ENCODE data around the gene MSMO1.
"Not testable (repeated sequence)": the region's sequence is repeated elsewhere in the genome, so short reads cannot be mapped to it uniquely, and the experiment has no call there.

MSMO1 gene

DNA sequence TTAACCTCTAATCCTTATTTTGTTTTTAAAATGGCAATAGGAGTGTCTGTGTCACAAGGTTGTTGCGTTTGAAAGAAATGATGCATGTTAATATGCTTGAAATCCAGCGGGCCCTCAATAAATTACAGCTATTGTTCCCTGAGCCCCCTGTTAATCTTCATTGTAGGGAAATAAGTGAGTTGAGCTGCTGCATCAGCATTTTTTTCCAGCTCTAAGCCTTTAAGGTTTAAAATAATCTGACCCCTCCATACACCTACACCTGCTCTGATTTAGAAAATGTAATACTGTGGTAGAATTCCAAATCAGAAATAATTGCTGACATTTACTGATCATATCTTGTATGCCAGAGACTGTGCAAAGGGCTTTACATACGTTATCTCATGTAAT is 2.6 kb upstream of the MSMO1 start:
- no peak for DNase-seq (ENCODE audit: low read depth)

DNA sequence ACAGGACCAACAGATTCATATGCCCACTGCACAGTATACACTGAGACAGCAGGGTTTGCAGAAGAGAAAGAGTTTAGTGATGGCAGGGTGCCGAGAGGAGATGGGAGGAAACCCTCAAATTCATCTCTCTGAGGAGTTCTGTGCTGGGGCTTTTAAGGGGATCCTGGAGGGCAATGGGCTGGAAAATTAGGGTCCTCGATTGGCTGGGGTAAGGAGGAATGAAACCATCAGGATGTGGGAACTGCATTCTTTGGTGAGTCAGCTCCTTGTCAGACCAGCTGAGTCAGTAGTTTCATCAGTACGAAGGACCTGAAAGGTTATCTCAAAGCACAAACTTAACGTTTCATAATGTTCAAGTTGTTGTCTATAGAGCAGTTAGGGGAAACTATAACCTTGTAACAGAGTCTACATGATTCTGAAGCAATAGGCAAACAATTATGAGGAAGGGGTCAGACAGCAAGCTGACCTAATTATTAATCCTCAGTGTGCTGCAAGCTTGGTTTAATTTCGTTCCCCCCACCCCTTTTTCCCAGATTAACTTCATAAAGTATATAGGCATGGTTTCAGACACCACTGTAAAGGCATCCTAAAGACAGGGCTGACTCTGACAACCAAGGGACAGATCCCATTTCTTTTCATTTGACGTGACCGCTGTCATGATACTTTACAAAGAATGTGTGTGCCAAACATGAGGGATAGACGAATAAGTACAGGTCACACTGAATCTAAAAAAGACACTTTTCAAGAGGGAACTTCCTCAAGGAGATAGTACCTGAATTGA is 1.5 kb upstream of the MSMO1 start:
- DNase-seq (ENCODE audit: low read depth), result peak; percentile 52

DNA sequence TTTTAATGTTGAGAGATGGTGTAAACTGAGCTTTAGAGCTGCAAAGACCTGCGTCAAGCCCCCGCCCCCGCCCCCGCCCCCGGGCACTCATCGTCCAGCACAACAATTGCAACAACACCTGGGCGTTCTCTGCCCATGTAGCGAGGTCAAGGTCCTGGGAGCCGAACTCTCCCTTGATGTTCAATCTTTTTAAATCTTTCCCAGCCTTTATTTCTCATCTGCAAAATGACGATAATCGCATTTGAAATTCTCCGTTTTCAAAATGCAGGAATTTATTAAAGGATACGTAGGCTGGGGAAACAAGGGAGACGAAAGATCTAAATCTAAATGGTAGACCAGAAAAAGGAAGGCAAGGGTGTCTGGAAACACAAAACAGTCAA is 648 bp upstream of the MSMO1 start:
- DNase-seq (ENCODE audit: low read depth), result peak; percentile 36

DNA sequence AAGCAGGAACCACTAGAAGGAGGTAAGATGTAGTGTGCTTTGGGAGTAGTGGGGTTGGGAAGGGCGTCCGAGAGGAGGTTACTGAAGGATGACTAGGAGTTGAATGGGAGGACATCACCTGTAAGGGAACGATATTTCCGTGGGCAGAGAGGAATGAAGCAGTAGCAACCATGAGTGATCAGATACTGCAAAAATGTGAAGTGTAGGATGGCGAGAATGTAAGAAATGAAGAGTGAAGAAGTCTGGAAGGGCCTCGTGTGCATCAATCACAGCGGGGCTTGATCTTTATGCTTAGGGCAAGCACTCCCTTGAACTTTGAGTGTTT is 594 bp downstream of the MSMO1 start:
- DNase-seq (ENCODE audit: low read depth), result no peak

DNA sequence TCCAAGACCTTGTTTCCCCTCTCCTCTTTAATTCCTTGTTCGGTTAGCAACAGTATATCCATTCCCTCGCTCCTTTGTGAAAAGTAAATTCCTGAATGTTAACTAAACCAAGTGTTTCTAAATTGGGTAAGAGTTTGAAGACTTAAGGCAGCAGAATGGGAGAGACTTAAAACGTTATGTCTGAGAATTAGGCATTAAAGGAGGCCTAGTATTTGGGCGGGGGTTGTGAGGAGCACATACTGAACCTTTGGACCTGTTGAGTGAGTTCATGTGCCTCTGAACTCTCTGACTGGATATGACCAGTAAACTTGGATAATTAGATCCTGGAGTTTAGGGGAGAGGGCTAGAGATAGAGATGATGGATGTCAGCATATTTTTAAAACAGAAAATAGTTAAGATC is 1.2 kb downstream of the MSMO1 start:
- no peak for DNase-seq (ENCODE audit: low read depth)

DNA sequence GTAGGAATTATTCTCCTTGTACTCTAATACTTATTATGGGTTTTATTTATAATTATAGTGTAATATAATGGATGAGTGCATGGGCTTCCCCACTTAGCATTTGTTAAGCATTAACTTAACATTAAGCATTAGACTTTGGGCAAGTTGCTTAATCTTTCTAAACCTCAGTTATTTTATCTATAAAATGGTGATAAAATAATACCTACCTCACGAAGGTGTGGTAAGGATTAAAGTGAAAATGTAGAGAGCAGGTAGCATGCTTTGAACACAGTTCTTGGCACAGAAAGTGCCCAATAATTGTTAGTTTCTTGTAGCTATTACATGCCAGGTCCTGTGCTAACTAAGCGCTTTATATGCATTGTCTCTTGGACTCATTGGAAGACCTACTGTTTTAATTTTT is 2.6 kb downstream of the MSMO1 start:
- DNase-seq (ENCODE audit: low read depth), result no peak

DNA sequence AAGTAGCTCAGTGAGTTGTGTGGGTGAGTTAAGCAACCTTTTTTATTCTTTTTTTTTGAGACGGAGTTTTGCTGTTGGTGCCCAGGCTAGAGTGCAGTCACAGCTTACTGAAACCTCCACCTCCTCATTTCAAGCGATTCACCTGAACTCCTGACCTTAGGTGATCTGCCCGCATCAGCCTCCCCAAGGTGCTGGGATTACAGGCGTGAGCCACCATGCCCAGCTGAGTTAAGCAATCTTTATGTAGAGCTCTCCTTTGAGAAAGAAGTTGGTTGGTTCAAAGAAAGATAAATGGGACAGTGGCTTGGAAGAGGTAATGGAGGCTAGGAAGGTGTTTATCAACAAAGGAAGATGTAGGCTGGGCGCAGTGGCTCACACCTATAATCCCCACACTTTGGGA is 3.2 kb downstream of the MSMO1 start:
- no peak for DNase-seq (ENCODE audit: low read depth)

DNA sequence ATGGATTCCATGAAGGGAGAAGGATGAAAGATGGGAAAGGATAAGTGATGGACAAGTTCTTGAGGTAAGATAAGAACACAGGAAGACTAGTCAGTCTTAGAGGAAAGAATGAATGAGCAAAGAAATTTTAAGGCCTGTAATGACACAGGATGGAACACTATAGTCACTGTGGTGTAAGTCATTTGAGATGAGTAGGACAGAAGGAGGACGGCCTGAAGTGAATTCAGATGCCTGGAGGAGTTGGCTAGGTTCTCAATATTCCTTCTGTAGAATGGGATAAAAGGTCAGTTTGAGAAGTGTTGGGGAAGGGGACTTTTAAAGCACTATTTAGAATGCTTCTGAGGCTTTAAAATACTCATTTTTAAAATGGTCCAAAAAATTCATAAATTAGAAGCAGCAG is 3.9 kb downstream of the MSMO1 start:
- DNase-seq (ENCODE audit: low read depth), result no peak

DNA sequence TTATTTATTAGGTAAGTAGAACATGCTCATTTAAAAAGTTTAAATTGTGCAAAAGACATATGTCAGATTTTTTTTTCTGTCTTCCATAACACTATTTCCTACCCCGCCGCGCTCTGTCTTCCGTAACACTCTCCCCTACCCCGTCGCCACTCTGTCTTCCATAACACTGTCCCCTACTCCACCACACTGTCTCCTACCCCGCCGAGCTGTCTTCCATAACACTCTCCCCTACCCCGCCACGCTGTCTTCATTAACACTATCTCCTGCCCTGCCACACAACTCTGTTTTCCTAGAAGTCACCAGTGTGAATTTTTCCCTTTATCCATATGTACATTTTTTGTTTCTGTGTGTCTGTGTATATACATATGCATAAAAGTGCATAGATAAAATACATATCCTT is 4.4 kb downstream of the MSMO1 start:
- no peak for DNase-seq (ENCODE audit: low read depth)

DNA sequence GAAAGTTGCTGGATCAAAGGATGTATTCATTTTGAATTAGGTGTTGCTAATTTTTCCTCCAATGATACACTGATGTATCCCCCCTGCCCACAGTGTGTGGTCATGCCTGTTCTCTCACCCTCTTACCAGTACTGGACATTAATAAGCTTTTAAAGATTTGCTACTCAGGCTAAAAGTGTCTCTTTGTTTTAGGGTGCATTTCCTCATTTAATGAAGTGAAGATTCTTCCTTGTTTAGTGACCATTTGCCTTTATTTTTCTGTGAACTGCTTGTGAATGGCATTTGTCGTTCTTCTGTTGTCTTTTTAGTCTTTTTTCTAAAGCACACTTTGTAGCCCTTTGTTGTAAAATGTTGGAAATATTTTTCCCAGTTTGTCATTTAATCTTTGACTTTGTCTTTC is 5.0 kb downstream of the MSMO1 start:
- no peak for DNase-seq (ENCODE audit: low read depth)

DNA sequence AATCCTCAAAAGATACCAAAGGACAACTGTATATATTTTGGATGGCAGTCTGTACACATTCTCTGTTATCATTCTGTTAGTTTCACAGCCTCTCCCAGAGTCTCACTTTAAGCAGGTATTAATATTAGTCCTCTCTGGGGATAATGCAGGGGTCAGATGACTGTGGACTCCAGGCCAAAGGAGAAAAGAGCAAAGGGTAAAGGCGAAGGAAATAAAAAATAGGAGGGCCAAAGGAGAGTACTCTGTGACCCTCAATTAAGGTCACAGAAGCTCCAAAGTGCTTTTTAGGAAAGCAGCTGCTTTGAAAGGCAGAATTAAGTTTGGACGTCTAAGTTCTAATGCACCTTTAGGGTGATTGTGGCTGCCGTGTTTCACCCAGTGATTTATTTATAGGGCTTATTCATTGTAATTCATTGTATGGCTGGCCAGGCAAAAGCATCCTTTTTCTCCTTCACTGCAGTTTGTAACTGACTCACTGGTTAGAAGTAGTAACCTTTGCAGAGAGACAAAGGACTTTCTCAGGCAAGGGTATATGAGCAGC is 7.8 kb downstream of the MSMO1 start:
- DNase-seq (ENCODE audit: low read depth), result no peak

DNA sequence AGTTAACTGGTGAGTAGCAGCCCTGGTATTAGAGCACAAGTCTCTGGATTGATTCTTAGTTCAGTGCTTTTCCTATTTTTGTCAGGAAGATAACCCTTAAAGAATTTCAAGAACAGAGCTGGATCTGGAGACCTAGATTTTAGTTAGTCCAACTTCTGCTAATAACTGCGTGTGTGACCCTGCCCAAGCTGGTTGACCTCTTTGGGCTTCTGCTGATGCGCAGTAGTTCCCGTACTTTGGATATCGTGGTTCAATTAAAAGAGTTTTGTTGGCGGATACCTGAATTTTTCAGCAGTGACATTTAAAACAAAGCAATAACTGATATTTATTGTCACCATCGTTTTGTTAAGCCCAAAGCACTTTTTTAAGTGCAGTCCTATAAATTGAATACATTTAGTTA is 9.3 kb downstream of the MSMO1 start:
- DNase-seq (ENCODE audit: low read depth), result no peak

DNA sequence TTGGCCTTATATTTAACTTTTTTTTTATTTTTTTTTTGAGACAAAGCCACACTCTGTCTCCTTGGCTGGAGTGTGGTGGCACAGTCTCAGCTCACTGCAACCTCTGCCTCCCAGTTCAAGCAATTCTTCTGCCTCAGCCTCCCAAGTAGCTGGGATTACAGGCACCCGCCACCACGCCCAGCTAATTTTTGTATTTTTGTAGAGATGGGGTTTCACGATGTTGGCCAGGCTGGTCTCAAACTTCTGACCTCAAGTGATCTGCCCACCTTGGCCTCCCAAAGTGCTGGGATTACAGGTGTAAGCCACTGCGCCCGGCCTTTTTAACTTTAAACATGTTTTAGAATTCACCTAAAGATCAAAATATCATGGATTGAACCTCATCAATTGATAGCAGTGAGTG is 14.9 kb downstream of the MSMO1 start:
- not testable (repeated sequence) for DNase-seq (ENCODE audit: low read depth)

DNA sequence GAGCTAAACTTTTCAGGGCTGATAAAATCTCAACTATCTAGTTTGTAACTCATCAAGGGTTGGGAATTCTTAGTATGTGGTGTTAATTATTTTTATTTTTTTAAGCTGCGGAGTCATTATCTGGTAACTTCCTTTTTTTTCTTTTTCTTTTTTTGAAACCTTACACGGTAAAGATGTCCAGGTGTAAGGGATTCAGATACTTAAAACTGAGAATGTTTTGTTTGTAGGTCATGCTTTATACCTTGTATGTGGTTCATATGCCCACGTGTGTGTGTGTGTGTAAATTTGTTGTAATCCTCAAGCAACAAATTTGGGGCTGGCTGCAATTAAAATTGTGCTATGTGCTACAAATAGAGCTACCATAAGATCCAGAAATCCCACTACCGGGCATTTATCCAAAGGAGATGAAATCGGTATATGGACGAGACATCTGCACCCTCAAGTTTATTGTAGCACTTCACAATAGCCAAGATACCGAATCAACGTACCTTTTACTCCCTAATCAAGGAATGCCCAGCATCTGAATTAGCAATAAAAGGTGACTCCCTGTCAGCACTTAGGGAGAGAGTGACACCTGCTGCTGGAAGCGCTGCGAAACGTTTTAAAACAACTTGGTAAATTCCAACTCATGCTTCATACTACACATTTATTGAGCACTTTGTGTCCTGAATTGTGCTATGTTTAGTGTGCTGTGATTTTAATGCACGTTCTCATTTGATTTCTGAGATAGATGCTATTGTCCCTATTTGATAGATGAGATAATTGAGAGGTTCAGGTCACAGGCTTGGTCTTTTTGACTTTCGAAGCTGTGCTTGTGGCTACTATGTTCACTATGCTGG is 16.1 kb downstream of the MSMO1 start:
- no peak for DNase-seq (ENCODE audit: low read depth)

DNA sequence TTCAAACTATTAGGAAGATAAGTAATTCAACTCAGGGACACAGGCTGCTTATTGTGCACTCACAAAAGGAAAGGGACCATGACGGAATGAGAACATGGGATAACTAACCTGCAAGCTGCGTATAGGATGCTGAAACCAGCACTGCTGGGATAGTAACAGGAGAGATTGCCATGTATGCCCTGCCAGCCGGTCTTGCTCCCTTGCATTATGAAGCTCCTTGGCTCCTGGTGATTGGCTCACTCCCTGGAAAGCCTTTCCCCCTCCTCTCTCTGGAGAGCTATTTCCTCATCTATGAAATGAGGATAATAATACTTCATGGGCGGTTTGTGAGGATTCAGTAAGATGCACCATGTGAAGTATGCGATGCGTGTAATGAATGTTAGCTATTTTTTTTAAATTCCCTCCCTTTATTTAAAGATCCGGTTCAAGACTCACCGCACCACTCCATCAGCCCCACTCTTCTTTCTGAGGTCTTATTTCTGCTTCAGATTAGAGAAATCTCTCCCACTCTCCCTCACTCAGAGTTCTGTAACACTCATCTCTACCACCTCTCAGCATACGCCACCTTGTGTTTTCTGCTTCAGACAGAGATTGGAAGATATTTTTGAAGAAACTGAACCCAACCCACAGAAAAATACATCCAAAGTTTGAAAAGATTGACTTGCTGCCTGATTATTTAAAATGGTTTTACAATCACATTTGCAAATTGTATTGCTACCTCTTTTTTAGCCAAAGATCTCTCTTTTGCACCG is 18.4 kb downstream of the MSMO1 start:
- peak; percentile 53 for DNase-seq (ENCODE audit: low read depth)

DNA sequence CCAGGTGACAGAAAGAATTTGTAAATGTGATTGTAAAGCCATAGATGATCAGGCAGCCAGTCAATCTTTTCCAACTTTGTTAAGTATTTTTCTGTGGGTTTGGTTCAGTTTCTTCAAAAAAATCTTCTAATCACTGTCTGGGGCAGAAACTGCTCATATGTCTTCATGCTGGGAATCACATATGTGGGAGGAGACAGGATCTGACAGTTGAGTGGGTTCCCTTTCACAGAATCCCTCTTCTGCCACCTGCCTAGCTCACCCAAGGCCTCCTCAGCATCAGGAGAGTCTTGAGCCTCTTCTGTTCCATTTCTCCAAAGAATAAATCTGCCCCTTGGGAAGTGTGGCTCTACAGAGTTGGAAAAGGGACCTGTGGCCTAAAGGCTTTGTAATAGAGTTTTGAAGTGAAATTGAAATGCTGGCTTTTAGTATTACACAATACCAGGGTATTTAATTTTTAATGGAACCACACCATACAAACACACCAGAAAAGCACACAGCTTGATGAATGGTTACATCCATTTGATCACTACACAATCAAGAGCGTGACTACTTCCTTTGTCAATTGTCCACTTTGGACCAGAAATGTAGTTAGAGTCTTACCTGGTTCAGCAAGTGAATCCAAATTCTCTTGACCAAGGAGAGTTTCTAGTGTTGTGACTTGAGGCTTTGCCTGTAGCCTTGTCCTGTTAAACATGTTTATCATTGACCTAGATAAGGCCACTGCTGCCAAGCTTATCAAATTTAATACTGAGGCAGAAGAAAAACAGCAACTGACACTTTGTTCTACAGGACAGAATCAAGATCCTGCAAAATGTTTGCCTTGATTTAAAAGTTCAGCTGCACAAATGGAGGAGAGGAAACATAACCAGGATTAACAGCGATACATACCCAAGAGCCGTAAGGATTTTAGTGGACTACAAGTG is 20.4 kb downstream of the MSMO1 start:
- no peak for DNase-seq (ENCODE audit: low read depth)

DNA sequence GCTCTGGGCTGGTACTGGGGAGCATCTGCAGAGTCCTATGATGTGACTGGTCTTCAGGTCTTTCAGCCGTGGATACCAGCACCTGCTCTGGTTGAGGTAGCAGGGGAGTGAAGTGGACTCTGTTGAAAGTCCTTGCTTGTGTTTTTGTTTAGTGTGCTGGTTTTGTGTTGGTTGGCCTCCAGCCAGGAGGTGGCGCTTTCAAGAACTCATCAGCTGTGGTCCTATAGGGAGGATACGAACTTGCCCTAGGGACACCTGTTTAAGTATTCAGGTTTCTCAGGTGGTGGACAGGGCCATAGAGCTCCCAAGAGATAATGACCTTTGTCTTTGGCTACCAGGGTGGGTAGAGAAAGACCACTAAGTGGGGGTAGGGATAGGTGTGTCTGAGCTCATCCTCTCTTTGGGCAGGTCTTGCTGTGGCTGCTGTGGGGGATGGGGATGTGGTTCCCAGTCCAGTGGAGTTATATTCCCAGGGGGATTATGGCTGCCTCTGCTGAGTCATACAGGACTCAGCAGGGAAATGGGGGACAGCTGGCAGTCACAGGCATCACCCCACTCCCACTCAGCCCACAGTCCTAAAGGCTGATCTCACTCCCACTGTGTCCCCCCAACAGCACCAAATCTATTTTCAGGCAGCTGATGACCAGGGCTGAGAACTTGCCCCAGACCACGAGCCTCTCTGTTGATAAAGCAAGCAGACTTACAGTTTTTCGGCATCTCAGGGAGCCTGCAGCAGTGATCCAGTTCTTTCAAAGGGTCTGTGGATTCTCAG is 24.1 kb downstream of the MSMO1 start:
- no peak for DNase-seq (ENCODE audit: low read depth)

DNA sequence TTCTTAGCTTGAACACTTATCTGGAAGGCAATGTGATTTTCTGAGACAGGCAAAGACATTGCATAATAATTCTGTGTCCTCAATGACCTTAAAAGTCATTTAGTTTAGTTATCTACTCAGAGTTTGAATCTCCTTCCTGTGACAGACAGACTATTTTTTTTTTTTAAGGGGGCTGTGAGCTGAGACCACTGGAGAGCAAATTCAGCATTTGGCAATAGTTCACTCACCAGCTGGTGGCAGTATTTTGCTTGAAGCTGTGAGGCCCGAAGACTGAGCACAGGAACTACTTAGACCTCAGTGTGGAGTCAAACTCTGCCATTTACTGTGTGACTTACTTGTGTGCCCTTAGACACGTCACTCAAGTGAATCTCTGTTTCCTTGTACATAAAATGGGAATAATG is 28.4 kb downstream of the MSMO1 start:
- peak; percentile 37 for DNase-seq (ENCODE audit: low read depth)

DNA sequence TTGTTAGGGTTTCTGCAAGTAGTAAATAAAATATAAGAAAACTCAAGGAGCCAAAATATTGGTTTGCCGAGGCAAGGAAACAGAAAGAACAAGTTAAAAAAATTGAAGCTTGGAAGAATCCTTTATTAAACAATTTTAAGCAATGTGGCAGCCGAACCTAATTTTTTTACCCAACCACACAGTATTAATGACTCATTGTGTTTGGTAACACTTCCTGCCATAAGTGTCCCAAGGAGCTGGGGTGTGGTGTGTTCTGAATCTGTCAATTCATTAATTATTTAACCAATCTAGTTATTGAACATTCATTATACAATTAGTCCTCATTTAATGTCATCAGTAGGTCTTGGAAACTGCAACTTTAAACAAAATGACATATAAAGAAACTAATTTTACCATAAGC is 32.0 kb downstream of the MSMO1 start:
- peak; percentile 37 for DNase-seq (ENCODE audit: low read depth)

DNA sequence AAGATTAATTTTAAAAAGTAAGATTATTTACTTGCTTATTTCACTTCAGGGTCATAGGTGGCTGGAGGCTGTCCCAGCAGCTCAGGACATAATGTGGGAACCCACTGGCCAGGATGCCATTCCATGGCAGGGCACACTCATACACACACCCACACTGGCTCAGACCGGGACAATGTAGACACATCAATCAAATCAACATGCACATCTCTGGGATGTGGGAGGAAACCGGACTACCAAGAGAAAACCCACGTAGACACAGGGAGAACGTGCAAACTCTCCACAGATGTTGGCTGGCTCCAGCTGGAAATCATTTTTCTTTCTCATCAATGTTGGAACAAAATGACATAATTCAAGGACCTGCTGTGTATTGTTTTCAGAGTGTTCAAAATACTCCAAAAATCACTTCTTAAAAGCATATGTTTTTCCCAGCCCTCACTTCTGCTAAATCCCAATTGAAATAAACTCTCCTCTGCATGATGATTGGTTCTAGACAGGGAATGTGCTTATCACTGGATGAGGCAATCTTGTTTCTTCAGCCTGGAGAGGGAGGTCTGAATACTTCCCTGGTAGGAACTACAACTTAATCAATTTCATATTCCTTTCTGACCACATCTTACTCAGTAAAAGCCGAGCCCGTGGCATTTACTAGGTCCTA is 32.7 kb downstream of the MSMO1 start:
- DNase-seq (ENCODE audit: low read depth), result peak; percentile 13
